Measurements from ENCODE around the gene DXO. TPM values are rescaled to one million over a fixed set of nuclear protein-coding genes. Genes with fewer than 3 reads are reported as not detected.

DXO gene
- total and polyA plus RNA-seq, 2 of the 13 experiments (the other 11 are each of a cell fraction or from before 2014, with no cell fraction given): 18.6 to 26.2 TPM

DNA sequence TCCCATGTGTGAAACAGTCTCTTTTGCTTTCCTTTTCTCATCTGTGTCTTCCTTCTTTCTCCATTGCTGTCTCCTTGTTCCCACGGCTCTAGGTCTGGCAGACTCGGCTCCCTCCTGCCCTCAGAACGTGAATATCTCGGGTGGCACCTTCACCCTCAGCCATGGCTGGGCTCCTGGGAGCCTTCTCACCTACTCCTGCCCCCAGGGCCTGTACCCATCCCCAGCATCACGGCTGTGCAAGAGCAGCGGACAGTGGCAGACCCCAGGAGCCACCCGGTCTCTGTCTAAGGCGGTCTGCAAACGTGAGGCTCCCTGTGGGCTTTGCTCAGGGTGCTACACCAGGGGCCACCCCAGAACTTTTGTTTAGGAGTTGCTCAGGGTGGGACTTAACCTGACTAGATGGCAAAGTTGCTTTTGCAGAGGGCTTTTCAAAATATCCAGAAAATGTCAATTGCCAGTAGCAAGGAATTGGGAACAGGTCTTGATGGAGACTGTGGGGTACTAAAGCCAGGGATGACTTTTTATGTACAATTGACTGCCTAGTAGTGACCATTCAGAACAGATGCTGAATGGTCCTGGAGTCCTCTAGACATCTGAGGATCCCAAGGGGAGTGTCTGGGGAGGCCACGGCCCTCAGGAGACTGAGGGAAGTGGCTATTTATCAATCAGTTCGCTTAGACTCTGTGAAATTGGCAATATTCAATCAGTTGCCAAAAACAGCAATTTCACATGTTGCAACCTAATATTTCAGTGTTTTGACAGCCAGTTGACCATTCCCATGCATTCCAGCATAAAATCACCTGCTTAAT is 43.9 kb downstream of the DXO start (continued):
- TF ChIP-seq SUZ12 (IDR thresholded peaks at IDR 0.05; ENCODE audit: low read depth, low read length): no peak
- TF ChIP-seq, protein P1, sequence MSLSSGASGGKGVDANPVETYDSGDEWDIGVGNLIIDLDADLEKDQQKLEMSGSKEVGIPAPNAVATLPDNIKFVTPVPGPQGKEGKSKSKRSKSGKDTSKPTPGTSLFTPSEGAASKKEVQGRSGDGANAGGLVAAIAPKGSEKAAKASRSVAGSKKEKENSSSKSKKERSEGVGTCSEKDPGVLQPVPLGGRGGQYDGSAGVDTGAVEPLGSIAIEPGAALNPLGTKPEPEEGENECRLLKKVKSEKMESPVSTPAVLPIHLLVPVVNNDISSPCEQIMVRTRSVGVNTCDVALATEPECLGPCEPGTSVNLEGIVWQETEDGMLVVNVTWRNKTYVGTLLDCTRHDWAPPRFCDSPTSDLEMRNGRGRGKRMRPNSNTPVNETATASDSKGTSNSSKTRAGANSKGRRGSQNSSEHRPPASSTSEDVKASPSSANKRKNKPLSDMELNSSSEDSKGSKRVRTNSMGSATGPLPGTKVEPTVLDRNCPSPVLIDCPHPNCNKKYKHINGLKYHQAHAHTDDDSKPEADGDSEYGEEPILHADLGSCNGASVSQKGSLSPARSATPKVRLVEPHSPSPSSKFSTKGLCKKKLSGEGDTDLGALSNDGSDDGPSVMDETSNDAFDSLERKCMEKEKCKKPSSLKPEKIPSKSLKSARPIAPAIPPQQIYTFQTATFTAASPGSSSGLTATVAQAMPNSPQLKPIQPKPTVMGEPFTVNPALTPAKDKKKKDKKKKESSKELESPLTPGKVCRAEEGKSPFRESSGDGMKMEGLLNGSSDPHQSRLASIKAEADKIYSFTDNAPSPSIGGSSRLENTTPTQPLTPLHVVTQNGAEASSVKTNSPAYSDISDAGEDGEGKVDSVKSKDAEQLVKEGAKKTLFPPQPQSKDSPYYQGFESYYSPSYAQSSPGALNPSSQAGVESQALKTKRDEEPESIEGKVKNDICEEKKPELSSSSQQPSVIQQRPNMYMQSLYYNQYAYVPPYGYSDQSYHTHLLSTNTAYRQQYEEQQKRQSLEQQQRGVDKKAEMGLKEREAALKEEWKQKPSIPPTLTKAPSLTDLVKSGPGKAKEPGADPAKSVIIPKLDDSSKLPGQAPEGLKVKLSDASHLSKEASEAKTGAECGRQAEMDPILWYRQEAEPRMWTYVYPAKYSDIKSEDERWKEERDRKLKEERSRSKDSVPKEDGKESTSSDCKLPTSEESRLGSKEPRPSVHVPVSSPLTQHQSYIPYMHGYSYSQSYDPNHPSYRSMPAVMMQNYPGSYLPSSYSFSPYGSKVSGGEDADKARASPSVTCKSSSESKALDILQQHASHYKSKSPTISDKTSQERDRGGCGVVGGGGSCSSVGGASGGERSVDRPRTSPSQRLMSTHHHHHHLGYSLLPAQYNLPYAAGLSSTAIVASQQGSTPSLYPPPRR (CRISPR knock-in tag; IDR thresholded peaks at IDR 0.05; ENCODE audit: borderline replicate concordance): 0 out of 2 replicates have a peak, but pooled peaks have one; percentile 20
- TF ChIP-seq, protein P2, sequence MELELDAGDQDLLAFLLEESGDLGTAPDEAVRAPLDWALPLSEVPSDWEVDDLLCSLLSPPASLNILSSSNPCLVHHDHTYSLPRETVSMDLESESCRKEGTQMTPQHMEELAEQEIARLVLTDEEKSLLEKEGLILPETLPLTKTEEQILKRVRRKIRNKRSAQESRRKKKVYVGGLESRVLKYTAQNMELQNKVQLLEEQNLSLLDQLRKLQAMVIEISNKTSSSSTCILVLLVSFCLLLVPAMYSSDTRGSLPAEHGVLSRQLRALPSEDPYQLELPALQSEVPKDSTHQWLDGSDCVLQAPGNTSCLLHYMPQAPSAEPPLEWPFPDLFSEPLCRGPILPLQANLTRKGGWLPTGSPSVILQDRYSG (CRISPR knock-in tag; IDR thresholded peaks at IDR 0.05): no peak
- TF ChIP-seq PAF1 (CRISPR knock-in tag; IDR thresholded peaks at IDR 0.05): no peak
- TF ChIP-seq, protein P3, sequence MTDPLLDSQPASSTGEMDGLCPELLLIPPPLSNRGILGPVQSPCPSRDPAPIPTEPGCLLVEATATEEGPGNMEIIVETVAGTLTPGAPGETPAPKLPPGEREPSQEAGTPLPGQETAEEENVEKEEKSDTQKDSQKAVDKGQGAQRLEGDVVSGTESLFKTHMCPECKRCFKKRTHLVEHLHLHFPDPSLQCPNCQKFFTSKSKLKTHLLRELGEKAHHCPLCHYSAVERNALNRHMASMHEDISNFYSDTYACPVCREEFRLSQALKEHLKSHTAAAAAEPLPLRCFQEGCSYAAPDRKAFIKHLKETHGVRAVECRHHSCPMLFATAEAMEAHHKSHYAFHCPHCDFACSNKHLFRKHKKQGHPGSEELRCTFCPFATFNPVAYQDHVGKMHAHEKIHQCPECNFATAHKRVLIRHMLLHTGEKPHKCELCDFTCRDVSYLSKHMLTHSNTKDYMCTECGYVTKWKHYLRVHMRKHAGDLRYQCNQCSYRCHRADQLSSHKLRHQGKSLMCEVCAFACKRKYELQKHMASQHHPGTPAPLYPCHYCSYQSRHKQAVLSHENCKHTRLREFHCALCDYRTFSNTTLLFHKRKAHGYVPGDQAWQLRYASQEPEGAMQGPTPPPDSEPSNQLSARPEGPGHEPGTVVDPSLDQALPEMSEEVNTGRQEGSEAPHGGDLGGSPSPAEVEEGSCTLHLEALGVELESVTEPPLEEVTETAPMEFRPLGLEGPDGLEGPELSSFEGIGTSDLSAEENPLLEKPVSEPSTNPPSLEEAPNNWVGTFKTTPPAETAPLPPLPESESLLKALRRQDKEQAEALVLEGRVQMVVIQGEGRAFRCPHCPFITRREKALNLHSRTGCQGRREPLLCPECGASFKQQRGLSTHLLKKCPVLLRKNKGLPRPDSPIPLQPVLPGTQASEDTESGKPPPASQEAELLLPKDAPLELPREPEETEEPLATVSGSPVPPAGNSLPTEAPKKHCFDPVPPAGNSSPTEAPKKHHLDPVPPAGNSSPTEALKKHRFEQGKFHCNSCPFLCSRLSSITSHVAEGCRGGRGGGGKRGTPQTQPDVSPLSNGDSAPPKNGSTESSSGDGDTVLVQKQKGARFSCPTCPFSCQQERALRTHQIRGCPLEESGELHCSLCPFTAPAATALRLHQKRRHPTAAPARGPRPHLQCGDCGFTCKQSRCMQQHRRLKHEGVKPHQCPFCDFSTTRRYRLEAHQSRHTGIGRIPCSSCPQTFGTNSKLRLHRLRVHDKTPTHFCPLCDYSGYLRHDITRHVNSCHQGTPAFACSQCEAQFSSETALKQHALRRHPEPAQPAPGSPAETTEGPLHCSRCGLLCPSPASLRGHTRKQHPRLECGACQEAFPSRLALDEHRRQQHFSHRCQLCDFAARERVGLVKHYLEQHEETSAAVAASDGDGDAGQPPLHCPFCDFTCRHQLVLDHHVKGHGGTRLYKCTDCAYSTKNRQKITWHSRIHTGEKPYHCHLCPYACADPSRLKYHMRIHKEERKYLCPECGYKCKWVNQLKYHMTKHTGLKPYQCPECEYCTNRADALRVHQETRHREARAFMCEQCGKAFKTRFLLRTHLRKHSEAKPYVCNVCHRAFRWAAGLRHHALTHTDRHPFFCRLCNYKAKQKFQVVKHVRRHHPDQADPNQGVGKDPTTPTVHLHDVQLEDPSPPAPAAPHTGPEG (CRISPR knock-in tag; IDR thresholded peaks at IDR 0.05): peak; percentile 66; the same call in 1 of the 2 replicates
- TF ChIP-seq, protein P4, sequence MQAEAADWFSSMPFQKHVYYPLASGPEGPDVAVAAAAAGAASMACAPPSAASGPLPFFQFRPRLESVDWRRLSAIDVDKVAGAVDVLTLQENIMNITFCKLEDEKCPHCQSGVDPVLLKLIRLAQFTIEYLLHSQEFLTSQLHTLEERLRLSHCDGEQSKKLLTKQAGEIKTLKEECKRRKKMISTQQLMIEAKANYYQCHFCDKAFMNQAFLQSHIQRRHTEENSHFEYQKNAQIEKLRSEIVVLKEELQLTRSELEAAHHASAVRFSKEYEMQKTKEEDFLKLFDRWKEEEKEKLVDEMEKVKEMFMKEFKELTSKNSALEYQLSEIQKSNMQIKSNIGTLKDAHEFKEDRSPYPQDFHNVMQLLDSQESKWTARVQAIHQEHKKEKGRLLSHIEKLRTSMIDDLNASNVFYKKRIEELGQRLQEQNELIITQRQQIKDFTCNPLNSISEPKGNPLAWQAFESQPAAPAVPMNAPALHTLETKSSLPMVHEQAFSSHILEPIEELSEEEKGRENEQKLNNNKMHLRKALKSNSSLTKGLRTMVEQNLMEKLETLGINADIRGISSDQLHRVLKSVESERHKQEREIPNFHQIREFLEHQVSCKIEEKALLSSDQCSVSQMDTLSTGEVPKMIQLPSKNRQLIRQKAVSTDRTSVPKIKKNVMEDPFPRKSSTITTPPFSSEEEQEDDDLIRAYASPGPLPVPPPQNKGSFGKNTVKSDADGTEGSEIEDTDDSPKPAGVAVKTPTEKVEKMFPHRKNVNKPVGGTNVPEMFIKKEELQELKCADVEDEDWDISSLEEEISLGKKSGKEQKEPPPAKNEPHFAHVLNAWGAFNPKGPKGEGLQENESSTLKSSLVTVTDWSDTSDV (CRISPR knock-in tag; IDR thresholded peaks at IDR 0.05): no peak
- TF ChIP-seq SRY (CRISPR knock-in tag; IDR thresholded peaks at IDR 0.05): no peak
- TF ChIP-seq, protein P5, sequence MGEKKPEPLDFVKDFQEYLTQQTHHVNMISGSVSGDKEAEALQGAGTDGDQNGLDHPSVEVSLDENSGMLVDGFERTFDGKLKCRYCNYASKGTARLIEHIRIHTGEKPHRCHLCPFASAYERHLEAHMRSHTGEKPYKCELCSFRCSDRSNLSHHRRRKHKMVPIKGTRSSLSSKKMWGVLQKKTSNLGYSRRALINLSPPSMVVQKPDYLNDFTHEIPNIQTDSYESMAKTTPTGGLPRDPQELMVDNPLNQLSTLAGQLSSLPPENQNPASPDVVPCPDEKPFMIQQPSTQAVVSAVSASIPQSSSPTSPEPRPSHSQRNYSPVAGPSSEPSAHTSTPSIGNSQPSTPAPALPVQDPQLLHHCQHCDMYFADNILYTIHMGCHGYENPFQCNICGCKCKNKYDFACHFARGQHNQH (CRISPR knock-in tag; IDR thresholded peaks at IDR 0.05): no peak
- TF ChIP-seq, protein P6, sequence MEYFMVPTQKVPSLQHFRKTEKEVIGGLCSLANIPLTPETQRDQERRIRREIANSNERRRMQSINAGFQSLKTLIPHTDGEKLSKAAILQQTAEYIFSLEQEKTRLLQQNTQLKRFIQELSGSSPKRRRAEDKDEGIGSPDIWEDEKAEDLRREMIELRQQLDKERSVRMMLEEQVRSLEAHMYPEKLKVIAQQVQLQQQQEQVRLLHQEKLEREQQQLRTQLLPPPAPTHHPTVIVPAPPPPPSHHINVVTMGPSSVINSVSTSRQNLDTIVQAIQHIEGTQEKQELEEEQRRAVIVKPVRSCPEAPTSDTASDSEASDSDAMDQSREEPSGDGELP (IDR thresholded peaks at IDR 0.05; ENCODE audit: borderline replicate concordance, low read depth): no peak
- no peak for TF ChIP-seq TBX3 (IDR thresholded peaks at IDR 0.05; ENCODE audit: borderline replicate concordance)

Measured in HepG2 (cell line).